Psoas muscle (tissue), 8 donors: ENCODE measurements around the gene RASSF6. TPM values are rescaled to one million over a fixed set of nuclear protein-coding genes. Genes with fewer than 3 reads are reported as not detected.
"Not testable (repeated sequence)": the region's sequence is repeated elsewhere in the genome, so short reads cannot be mapped to it uniquely, and the experiment has no call there.

Experiments used
- ATAC-seq, 4 donors: fragments of 200-7000 bp; cut with Tn5 transposase; one replicate each; pipeline ENCODE4 v1.9.1; 2020; ENCODE audit warnings: moderate library complexity in 3 of 4, mild to moderate bottlenecking in 2 of 4
- DNase-seq, 2 donors: peaks; one replicate each; pipeline ENCODE4 v3.0.0-alpha.2; 2020
- H3K27ac ChIP-seq: fragments of 200-600 bp; one replicate; pipeline ENCODE4 v1.8.0; 2022
- H3K27me3 ChIP-seq, 3 donors: fragments of 200-600 bp in 1 of 3; one replicate each; pipeline versions ENCODE4 v1.6.1 to v1.8.0; 2013 to 2022; ENCODE audit warnings: low read length in 2 of 3, mild to moderate bottlenecking in 2 of 3, moderate library complexity in 1 of 3; ENCODE audit not compliant: insufficient read depth in 3 of 3
- H3K36me3 ChIP-seq, 2 donors: fragments of 200-600 bp in 1 of 2; one replicate each; pipeline versions ENCODE4 v1.6.1 to v1.8.0; 2013 to 2022; ENCODE audit warnings: low read depth in 1 of 2, mild to moderate bottlenecking in 1 of 2, moderate library complexity in 1 of 2; ENCODE audit not compliant: insufficient read depth in 1 of 2
- H3K4me1 ChIP-seq: fragments of 200-600 bp; one replicate; pipeline ENCODE4 v1.8.0; 2022
- H3K4me3 ChIP-seq: fragments of 200-600 bp; one replicate; pipeline ENCODE4 v1.8.0; 2022; ENCODE audit warnings: mild to moderate bottlenecking
- H3K9me3 ChIP-seq: fragments of 200-600 bp; one replicate; pipeline ENCODE4 v1.8.0; 2022
- CTCF ChIP-seq: fragments of 200-600 bp; IDR thresholded peaks from one replicate; pipeline ENCODE4 v1.8.0; 2022; ENCODE audit warnings: antibody characterized with exemption
- WGBS, 3 donors: extraction: QIAGEN DNeasy Blood & Tissue Kit; methylation state at CpG; one replicate each; pipeline versions ENCODE4 v1.1.6 to v1.1.7; 2013; 5-methylcytosine and 5-hydroxymethylcytosine counted together
- intact Hi-C, 2 donors: fragments of 100-400 bp; cut with DNase I; formaldehyde crosslinking; loops; one replicate each; pipeline versions ENCODE4 v1.11.0 to v1.14.2; 2022
- long read RNA-seq, 2 donors: library from polyadenylated mRNA; unstranded; transcript quantifications; one replicate each; pipeline ENCODE4 v2.0.0, GENCODE V29; 2021
- polyA plus RNA-seq, 3 donors: library from polyadenylated mRNA; stranded (reverse); fragments of 200-250 nt; gene quantifications; one replicate each; pipeline ENCODE4 v1.2.3, GENCODE V29; 2013
- total RNA-seq, 4 donors: library from RNA; stranded (reverse); fragmentation: NEBNext Ultra II Directional in 2 of 4; extraction: Animal tissue kit (Norgen Biotek cat#: 25700) in 2 of 4; gene quantifications; one replicate each; pipeline versions ENCODE4 v1.2.1 to v1.2.4, GENCODE V29; 2021 to 2023
- donor health status: healthy with polysubstance abuse.
- donor health status: DM: no; HTN: no; CAD: no; lungs with moderate emphysema.
- donor health status: Bipolar disorder and iron deficiency.
- donor health status: healthy.
- donor health status: DM: yes; HTN: yes; CAD: no.
- donor health status: DM: no; HTN: no; CAD: no.
- donor health status: DM: no; HTN: no; CAD: no.
- donor health status: DM: yes; HTN: yes; CAD: no.

Gene RASSF6
- total RNA-seq (not detected), polyA plus RNA-seq (under 1 TPM in 1 of 3 donors, not detected in 2; 0.01 TPM)
- long read RNA-seq, donor 1, result 0 reads
- long read RNA-seq, donor 2, result 0 reads

GRCh38 chr4:73620115-73620792 is at the start of gene RASSF6:
RASSF6 (minus strand) TSS chr4:73620436; CDS start chr4:73611795, 8,641 bp downstream.
- 7 to 8% (median 8%) methylated on average over 24 of the region's 24 CpGs for WGBS, 3 donors
- peak within 1 kb of the TSS; percentile 49 for H3K4me3 ChIP-seq
- no peaks in the 10 kb centered on the region for H3K9me3 ChIP-seq
- no peak for TF ChIP-seq CTCF
- no peaks in the 10 kb centered on the region for H3K27me3 ChIP-seq
- H3K36me3 ChIP-seq, result no peaks in the 10 kb centered on the region
- H3K27ac ChIP-seq, result no peak within 1 kb of the TSS
- intact Hi-C loops, result no loop called here
- DNase-seq, result no peak
- ATAC-seq, result no peak
- peaks cover 4% of the 10 kb centered on the region for H3K4me1 ChIP-seq

- no peak overlapping the region for H3K27ac ChIP-seq
- TF ChIP-seq CTCF, result no peak
- no peaks in the 10 kb centered on the region for H3K36me3 ChIP-seq
- no peaks in the 10 kb centered on the region for H3K9me3 ChIP-seq
- no peaks in the 10 kb centered on the region for H3K4me1 ChIP-seq
- H3K27me3 ChIP-seq, result no peaks in the 10 kb centered on the region
- intact Hi-C loops, result no loop called here
- H3K4me3 ChIP-seq, result no peak overlapping the region
- ATAC-seq (no peak), DNase-seq (no peak)
- 40 to 54% (median 41%) methylated on average over 15 of the region's 15 CpGs for WGBS, 3 donors
These were observed 49.4 kb upstream of the RASSF6 start for GRCh38 chr4:73669410-73670183.

GRCh38 chr4:73668782-73669201 is 48.6 kb upstream of the RASSF6 start:
- intact Hi-C loops, result no loop called here

GRCh38 chr4:73665924-73666323 is 45.7 kb upstream of the RASSF6 start:
- H3K4me3 ChIP-seq, H3K36me3 ChIP-seq, H3K4me1 ChIP-seq, H3K9me3 ChIP-seq, DNase-seq, intact Hi-C loops, ATAC-seq, H3K27ac ChIP-seq, H3K27me3 ChIP-seq: not testable (repeated sequence)
- 86 to 100% (median 95%) methylated on average over 7 of the region's 7 CpGs for WGBS, 3 donors

More at GRCh38 chr4:73668782-73669201, 48.6 kb upstream of the RASSF6 start:
- WGBS, 3 donors, result 24 to 35% (median 27%) methylated on average over 8 of the region's 8 CpGs
- ATAC-seq, result no peak
- Histone ChIP-seq H3K4me3 (no peak overlapping the region), H3K36me3 (no peaks in the 10 kb centered on the region), H3K27ac (no peak overlapping the region), H3K27me3 (no peaks in the 10 kb centered on the region), H3K9me3 (no peaks in the 10 kb centered on the region), H3K4me1 (no peaks in the 10 kb centered on the region)
- TF ChIP-seq CTCF, result no peak
- no peak for DNase-seq

GRCh38 chr4:73664470-73664869 is 44.2 kb upstream of the RASSF6 start:
- TF ChIP-seq CTCF, result no peak
- Histone ChIP-seq H3K9me3 (no peaks in the 10 kb centered on the region), H3K4me1 (no peaks in the 10 kb centered on the region), H3K27ac (no peak overlapping the region), H3K27me3 (no peaks in the 10 kb centered on the region), H3K4me3 (no peak overlapping the region), H3K36me3 (no peaks in the 10 kb centered on the region)
- intact Hi-C loops, result loop anchor here (5.0 kb wide), 3 partner anchors 198 to 468 kb away; no protein-coding TSS in a partner anchor
- DNase-seq, result no peak
- no peak for ATAC-seq
- WGBS, 3 donors, result 88 to 92% (median 89%) methylated on average over 1 of the region's 1 CpG
